GM12878 (cell line): ENCODE results near the gene ISG15. TPM values are rescaled to one million over a fixed set of nuclear protein-coding genes. Genes with fewer than 3 reads are reported as not detected.

Source experiments
- ATAC-seq: fragments of 200-7000 bp; cut with Tn5 transposase; 3 replicates; pipeline ENCODE4 v1.9.1; 2020; ENCODE audit warnings: mild to moderate bottlenecking, moderate library complexity
- BruUV-seq: library from RNA; stranded (reverse); fragments of 400-500 nt; replicated peaks from 2 replicates; lab custom pipeline; 2021; lab: Mats Ljungman, UMichigan
- CTCF ChIA-PET: fragments of 300-600 bp; sonication (Branson Sonifier 250); formaldehyde crosslinking; extraction: SDS; loops from one replicate; lab custom pipeline; 2021; ENCODE audit warnings: inconsistent platforms; lab: Yijun Ruan, JAX
- POLR2A ChIA-PET: fragments of 350-600 bp; formaldehyde crosslinking; extraction: SDS; loops from one replicate; lab custom pipeline; 2021; ENCODE audit warnings: inconsistent platforms; lab: Charles Lee
- RAD21 ChIA-PET: fragments of 300-600 bp; sonication (Branson Sonifier 250); formaldehyde crosslinking; loops from one replicate; lab custom pipeline; 2023; ENCODE audit warnings: antibody characterized with exemption; ENCODE audit not compliant: unreplicated experiment; lab: Charles Lee
- SMC1A ChIA-PET: fragments of 300-600 bp; sonication (Branson Sonifier 250); formaldehyde crosslinking; loops from one replicate; lab custom pipeline; 2023; ENCODE audit not compliant: unreplicated experiment, uncharacterized antibody; lab: Charles Lee
- DNase-seq: peaks from one replicate; pipeline ENCODE4 v3.0.0-alpha.2; 2011; ENCODE audit warnings: low read depth, low spot score
- FAIRE-seq: peaks from 3 replicates; lab custom pipeline; 2011; peaks lifted over from hg19 to GRCh38; lab: Jason Lieb, UNC
- H2AFZ ChIP-seq: 2 replicates; pipeline ENCODE4 v1.6.0; 2011; ENCODE audit warnings: low read depth, low read length, control low read depth; ENCODE audit not compliant: control insufficient read depth
- H3K27ac ChIP-seq: 2 replicates; pipeline ENCODE4 v1.5.1; 2011; ENCODE audit warnings: control low read depth; ENCODE audit not compliant: control insufficient read depth, insufficient read depth
- H3K27me3 ChIP-seq, 2 experiments: replicated peaks in 1 of 2; 2 replicates each; pipeline versions ENCODE4 v1.6.0 to v1.6.1; 2011; ENCODE audit warnings: low read length in 1 of 2; ENCODE audit not compliant: control insufficient read depth in 2 of 2, insufficient read depth in 2 of 2
- H3K36me3 ChIP-seq, 2 experiments: 2 replicates each; pipeline ENCODE4 v1.5.1; 2011; ENCODE audit warnings: low read length in 1 of 2; ENCODE audit not compliant: control insufficient read depth in 2 of 2, insufficient read depth in 2 of 2
- H3K4me1 ChIP-seq: 2 replicates; pipeline ENCODE4 v1.6.1; 2011; ENCODE audit warnings: mild to moderate bottlenecking, low read length, moderate library complexity, mixed read lengths; ENCODE audit not compliant: control insufficient read depth, insufficient read depth
- H3K4me2 ChIP-seq: 2 replicates; pipeline ENCODE4 v1.6.0; 2011; ENCODE audit warnings: control low read depth; ENCODE audit not compliant: control insufficient read depth, insufficient read depth
- H3K4me3 ChIP-seq: fragments of 200-600 bp; sonication (generic); 2 replicates; pipeline ENCODE4 v1.5.1; 2016
- H3K79me2 ChIP-seq: 2 replicates; pipeline ENCODE4 v1.6.0; 2011; ENCODE audit warnings: low read length; ENCODE audit not compliant: control insufficient read depth, insufficient read depth
- H3K9ac ChIP-seq: 2 replicates; pipeline ENCODE4 v1.8.0; 2011; ENCODE audit warnings: low read length, control low read depth, mixed read lengths; ENCODE audit not compliant: control insufficient read depth, insufficient read depth
- H3K9me3 ChIP-seq: replicated peaks from 3 replicates; pipeline ENCODE4 v1.5.1; 2011; ENCODE audit warnings: mild to moderate bottlenecking, low read length; ENCODE audit not compliant: control insufficient read depth, insufficient read depth
- H4K20me1 ChIP-seq: 2 replicates; pipeline ENCODE4 v1.6.0; 2011; ENCODE audit not compliant: control insufficient read depth, insufficient read depth
- ATF3 ChIP-seq: IDR thresholded peaks from 2 replicates; pipeline ENCODE4 v1.6.1; 2011; ENCODE audit warnings: low read depth, mild to moderate bottlenecking, low read length, moderate library complexity, borderline replicate concordance; ENCODE audit errors: extremely low read depth
- ETV6 ChIP-seq, 2 experiments: fragments of 450-650 bp in 1 of 2; IDR thresholded peaks in 1 of 2; conservative IDR thresholded peaks in 1 of 2; 2 replicates each; pipeline ENCODE4 v1.6.1; 2014; ENCODE audit warnings: antibody characterized with exemption in 1 of 2, borderline replicate concordance in 1 of 2, low read depth in 1 of 2, mild to moderate bottlenecking in 1 of 2, moderate library complexity in 1 of 2
- JUND ChIP-seq: IDR thresholded peaks from 2 replicates; pipeline ENCODE4 v1.6.1; 2012; ENCODE audit warnings: low read depth, mild to moderate bottlenecking, low read length, improper control_type of control experiment, moderate library complexity
- MAX ChIP-seq: IDR thresholded peaks from 2 replicates; pipeline ENCODE4 v1.6.1; 2012; ENCODE audit warnings: low read depth, low read length, improper control_type of control experiment
- NR2F1 ChIP-seq: fragments of 450-650 bp; conservative IDR thresholded peaks from 2 replicates; pipeline ENCODE4 v1.6.1; 2017; ENCODE audit warnings: mild to moderate bottlenecking
- POLR2AphosphoS2 ChIP-seq: IDR thresholded peaks from 2 replicates; pipeline ENCODE4 v1.6.1; 2011; ENCODE audit warnings: low read depth, mild to moderate bottlenecking, low read length, improper control_type of control experiment, moderate library complexity
- SIN3A ChIP-seq: IDR thresholded peaks from 2 replicates; pipeline ENCODE4 v1.6.1; 2012; ENCODE audit warnings: low read depth, low read length, improper control_type of control experiment
- SMAD5 ChIP-seq: IDR thresholded peaks from 2 replicates; pipeline ENCODE4 v1.6.1; 2016; ENCODE audit warnings: antibody characterized with exemption, low read depth
- YBX1 ChIP-seq: fragments of 450-650 bp; IDR thresholded peaks from 2 replicates; pipeline ENCODE4 v1.6.1; 2016; ENCODE audit warnings: antibody characterized with exemption
- YY1 ChIP-seq: IDR thresholded peaks from 2 replicates; pipeline ENCODE4 v1.6.1; 2011; ENCODE audit warnings: low read depth, mild to moderate bottlenecking, low read length
- WGBS: methylation state at CpG from one replicate; pipeline ENCODE4 v1.1.6; 2016; ENCODE audit warnings: low lambda C conversion rate; ENCODE audit not compliant: insufficient replicate concordance, insufficient coverage; ENCODE audit errors: missing lambda C conversion rate; 5-methylcytosine and 5-hydroxymethylcytosine counted together
- in situ Hi-C: fragments of 300-500 bp; cut with MboI; formaldehyde crosslinking; loops from 9 replicates; pipeline ENCODE4 v1.14.3; 2018; ENCODE audit warnings: mixed read lengths
- intact Hi-C: fragments of 100-400 bp; cut with micrococcal nuclease; formaldehyde crosslinking; loops from one replicate; pipeline ENCODE4 v1.14.2; 2022; ENCODE audit not compliant: unreplicated experiment
- polyA plus RNA-seq, 11 experiments: library from polyadenylated mRNA; depleted of rRNA in 4 of 11; unstranded in 6 of 11; stranded (reverse) in 5 of 11; fragments of >200 nt; fragmentation: Nextera tagmentation in 4 of 11; fragmentation: Illumina TruSeq in 1 of 11; extraction: Ambion mirVana in 4 of 11; extraction: Trizol in 1 of 11; gene quantifications; 1 replicate in 1 of 11; 2 replicates in 10 of 11; pipeline versions ENCODE4 v1.2.1 to v1.2.3, GENCODE V29; 2011 to 2016; ENCODE audit warnings: inconsistent platforms in 2 of 11, missing spikeins in 2 of 11, low read depth in 1 of 11
- total RNA-seq, 4 experiments: library from RNA; depleted of rRNA in 3 of 4; stranded (reverse); fragments of >200 nt in 3 of 4; fragmentation: Illumina TruSeq in 1 of 4; extraction: Trizol in 1 of 4; gene quantifications; 2 replicates each; pipeline versions ENCODE4 v1.2.1 to v1.2.3, GENCODE V29; 2013 to 2021

ISG15 gene
- total and polyA plus RNA-seq, 10 of the 15 experiments (the other 5 are each of a cell fraction or from before 2014, with no cell fraction given): 7.8 to 384 (median 274) TPM

GRCh38 chr1:980137-980571 is 33.1 kb upstream of the ISG15 start:
- Histone ChIP-seq H3K27me3 (no peaks in the 10 kb centered on the region), H4K20me1 (no peaks in the 10 kb centered on the region), H3K4me3 (no peak overlapping the region), H3K27ac (no peak overlapping the region), H3K36me3 (no peaks in the 10 kb centered on the region), H3K9me3 (no peaks in the 10 kb centered on the region; the same call in 2 of the 3 replicates), H3K9ac (no peak overlapping the region), H3K4me1 (no peaks in the 10 kb centered on the region), H3K79me2 (no peaks in the 10 kb centered on the region), H2AFZ (no peak overlapping the region), H3K4me2 (no peak overlapping the region)
- DNase-seq (no peak), ATAC-seq (no peak), FAIRE-seq (no peak)
- no peak for TF ChIP-seq MAX
- no peak for TF ChIP-seq YY1
- TF ChIP-seq POLR2AphosphoS2: no peak
- TF ChIP-seq NR2F1: no peak
- TF ChIP-seq JUND: no peak
- no peak for TF ChIP-seq SIN3A
- TF ChIP-seq ATF3: no peak
- no peak for TF ChIP-seq YBX1
- TF ChIP-seq ETV6 (conservative IDR thresholded peaks at IDR 0.05 in 1 of 2, IDR thresholded peaks at IDR 0.05 in 1 of 2; ENCODE audit: borderline replicate concordance in 1 of 2, low read depth in 1 of 2): no peak
- TF ChIP-seq SMAD5: no peak
- in situ Hi-C loops (loop anchor here (5.0 kb wide), 1 partner anchor 82 kb away; no protein-coding TSS in a partner anchor), intact Hi-C loops (no loop called here)
- RAD21 ChIA-PET: interaction anchor here (1.1 kb wide), 1 partner anchor 53 kb away, joined by 3 read pairs; no protein-coding TSS in a partner anchor
- CTCF ChIA-PET: interaction anchor here (1.6 to 8.0 kb wide), 3 partner anchors 13 to 84 kb away, joined by 6 to 56 read pairs (median 12); no protein-coding TSS in a partner anchor
- no TSS peak for BruUV-seq
- SMC1A ChIA-PET: no interaction called here
- POLR2A ChIA-PET: interaction anchor here (0.6 kb wide), 1 partner anchor 176 kb away, joined by 4 read pairs; no protein-coding TSS in a partner anchor
- WGBS: 60% methylated on average over 13 of the region's 13 CpGs
